ENCODE measurements around the gene PHETA2.
A peak's percentile ranks its signal among the peaks of the same experiment; 100 is the strongest.
"Not testable (repeated sequence)": the region's sequence is repeated elsewhere in the genome, so short reads cannot be mapped to it uniquely, and the experiment has no call there.

Gene PHETA2

GRCh38 chr22:42069801-42070516 lies 4.1 kb upstream of the PHETA2 start:
- DNase-seq (ENCODE audit: low read depth in 2 of 2, low spot score in 1 of 2), result no peak

GRCh38 chr22:42070517-42071422 lies 3.3 kb upstream of the PHETA2 start, which contains the start of gene NAGA:
TSS of gene NAGA (minus strand) at chr22:42070812. CDS start at chr22:42070297, 515 bp downstream.
- DNase-seq (ENCODE audit: low read depth in 2 of 2, low spot score in 1 of 2), result peak; percentile 74 to 76

- DNase-seq (ENCODE audit: low read depth in 2 of 2, low spot score in 1 of 2), result not testable (repeated sequence)
These were observed 2.5 kb upstream of the PHETA2 start for GRCh38 chr22:42071508-42071907.

DNA sequence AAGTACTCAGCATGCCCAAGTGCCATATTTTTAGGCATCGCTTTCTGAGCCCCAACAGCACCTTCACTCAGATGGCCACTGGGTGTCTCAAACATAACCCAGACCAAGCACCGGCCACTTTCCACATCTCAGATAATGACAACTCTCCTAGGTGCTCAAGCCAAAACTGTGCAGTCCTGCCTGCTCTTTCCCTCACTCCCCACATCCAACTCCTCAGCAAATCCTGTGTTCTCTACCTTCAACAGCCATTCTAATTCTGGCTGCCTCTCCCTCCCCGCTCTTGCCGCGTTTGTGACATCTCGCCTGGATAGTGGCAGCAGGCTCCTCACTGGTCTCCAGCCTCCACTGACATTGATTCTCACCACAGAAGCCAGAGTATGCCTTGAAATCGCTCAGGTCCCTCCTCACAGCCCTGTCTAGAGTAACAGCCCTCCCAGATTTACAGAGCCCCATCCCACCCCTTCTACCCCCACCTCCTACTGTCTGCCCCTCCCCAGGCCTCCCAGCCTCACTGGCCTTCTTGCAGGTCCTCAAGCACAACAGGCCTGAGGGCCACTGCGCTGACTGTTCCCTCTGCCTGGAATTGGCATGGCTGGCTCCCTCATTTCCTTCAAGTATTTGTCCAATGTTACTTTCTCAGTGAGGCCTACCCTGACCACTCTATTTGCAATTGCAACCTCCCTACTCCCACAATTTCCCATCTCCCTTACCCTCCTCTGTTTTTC lies 1.3 kb upstream of the PHETA2 start:
- DNase-seq (ENCODE audit: low read depth in 2 of 2, low spot score in 1 of 2), result no peak

DNA sequence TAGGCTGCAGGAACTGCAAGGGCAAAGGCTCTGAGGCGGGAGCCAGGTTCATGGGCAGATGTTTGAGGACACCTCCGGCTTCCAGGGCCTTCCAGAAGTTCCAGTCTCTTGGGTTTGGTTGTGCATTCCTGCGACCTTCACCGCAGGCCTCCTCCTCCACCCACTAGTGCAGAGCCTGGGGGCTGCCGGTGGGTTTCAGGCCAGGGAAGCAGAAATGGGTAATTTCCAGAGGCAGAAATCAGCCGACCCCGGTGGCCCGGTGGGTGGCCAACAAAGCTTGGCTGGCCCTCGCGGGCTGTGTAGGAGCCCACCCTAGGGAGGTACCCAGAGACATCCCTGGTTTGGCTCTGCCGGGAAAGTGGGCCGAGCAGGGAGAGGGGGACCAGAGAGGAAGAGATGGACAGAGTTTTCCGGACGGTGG lies 417 bp upstream of the PHETA2 start:
- DNase-seq (ENCODE audit: low read depth in 2 of 2, low spot score in 1 of 2), result no peak

GRCh38 chr22:42074846-42075676 lies 1.0 kb downstream of the PHETA2 start:
- DNase-seq (ENCODE audit: low read depth in 2 of 2, low spot score in 1 of 2), result no peak

- DNase-seq (ENCODE audit: low read depth in 2 of 2, low spot score in 1 of 2), result no peak
These were observed 2.9 kb downstream of the PHETA2 start for GRCh38 chr22:42076764-42077485.

GRCh38 chr22:42077486-42078125 lies 3.6 kb downstream of the PHETA2 start:
- DNase-seq (ENCODE audit: low read depth in 2 of 2, low spot score in 1 of 2), result no peak

- no peak for DNase-seq (ENCODE audit: low read depth in 2 of 2, low spot score in 1 of 2)
These were observed 4.6 kb downstream of the PHETA2 start for GRCh38 chr22:42078469-42079318.

GRCh38 chr22:42079319-42080251 lies 5.5 kb downstream of the PHETA2 start, which contains the start of gene SMDT1:
TSS of gene SMDT1 (plus strand) at chr22:42079700. CDS start at chr22:42079769, 69 bp downstream.
- peak; percentile 95 to 97 for DNase-seq (ENCODE audit: low read depth in 2 of 2, low spot score in 1 of 2)

GRCh38 chr22:42080287-42080686 lies 6.2 kb downstream of the PHETA2 start:
- no peak for DNase-seq (ENCODE audit: low read depth in 2 of 2, low spot score in 1 of 2)

GRCh38 chr22:42083119-42083518 lies 9.1 kb downstream of the PHETA2 start:
- DNase-seq (ENCODE audit: low read depth in 2 of 2, low spot score in 1 of 2), result no peak

DNA sequence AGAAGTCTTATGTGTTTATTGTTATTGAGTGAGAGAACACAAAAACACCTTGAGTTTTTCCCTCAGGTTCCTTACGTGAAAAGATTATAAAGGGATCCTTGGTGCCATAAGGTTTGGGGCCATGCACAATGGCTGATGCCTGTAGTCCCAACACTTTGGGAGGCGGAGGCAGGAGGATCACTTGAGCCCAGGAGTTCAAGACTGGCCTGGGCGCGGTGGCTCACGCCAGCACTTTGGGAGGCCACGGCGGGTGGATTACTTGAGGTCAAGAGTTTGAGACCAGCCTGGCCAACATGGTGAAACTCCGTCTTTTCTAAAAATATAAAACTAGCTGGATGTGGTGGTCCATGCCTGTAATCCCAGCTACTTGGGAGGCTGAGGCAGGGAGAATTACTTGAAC lies 10.8 kb downstream of the PHETA2 start:
- no peak for DNase-seq (ENCODE audit: low read depth in 2 of 2, low spot score in 1 of 2)

DNA sequence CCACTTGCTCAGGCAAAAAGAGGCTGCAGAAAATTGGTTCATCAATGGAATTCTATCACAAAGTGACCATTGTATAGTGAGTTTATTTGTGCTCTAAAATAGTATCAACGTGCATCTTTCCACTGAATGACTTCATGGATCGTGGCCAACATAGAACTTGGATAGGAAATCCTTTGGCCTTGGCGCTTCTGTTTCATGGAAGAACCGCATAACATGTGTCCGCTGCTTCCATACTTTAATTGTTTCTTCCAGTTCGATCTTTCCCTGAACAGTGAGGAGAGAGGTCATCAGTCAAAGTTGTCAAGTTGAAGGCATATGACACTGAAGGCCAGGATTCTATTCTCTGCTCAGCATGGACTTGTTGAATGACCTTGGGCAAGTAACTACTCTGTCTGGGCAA lies 12.0 kb downstream of the PHETA2 start:
- no peak for DNase-seq (ENCODE audit: low read depth in 2 of 2, low spot score in 1 of 2)

DNA sequence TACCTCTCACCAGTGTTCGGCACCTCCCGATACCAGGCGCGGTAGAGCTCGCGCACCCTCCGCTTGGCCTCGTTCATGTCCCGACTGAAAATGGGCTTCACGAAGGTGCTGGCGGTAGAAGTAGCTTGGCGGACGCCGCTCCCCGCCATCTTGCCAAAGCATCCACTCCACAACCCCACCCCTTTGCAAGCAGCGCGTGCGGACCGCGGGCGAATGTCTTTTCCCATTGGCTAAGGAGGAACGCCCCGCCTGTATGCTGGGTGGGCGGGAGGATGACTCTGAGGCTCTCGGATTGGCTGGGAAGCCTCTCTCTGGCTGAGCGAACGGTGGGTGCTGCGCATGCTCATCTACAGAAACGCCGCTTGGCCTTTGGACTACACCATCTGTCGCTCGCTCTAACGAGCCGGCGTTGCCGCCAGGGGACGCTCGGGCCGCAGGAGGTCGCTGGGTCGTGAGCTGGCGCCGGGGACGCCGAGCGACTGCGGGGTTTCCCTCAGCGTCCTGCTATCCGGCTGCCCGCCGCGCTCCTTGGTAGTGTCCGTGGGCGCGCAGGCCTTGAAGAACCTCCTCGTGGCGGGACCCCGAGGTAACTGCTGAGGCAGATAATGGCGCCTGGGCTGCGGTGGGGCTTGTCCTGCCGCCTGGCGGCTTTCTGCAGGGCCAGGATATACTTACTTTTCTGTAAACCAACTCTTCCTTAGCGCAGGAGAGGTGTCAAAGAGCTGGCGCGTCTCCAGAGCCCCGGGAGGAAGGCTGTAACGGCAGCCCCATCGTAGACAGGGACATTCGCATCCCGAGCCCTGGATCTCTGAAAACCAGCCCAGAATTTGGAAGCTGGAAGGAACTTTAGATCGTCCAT lies 16.8 kb downstream of the PHETA2 start, which contains the start of gene NDUFA6:
Gene NDUFA6 (minus strand): TSS at position 177 of the 859 bp plus-strand sequence. CDS start 28 bp downstream, at position 149.
- DNase-seq (ENCODE audit: low read depth in 2 of 2, low spot score in 1 of 2), result peak; percentile 97 to 98

GRCh38 chr22:42091455-42091782 lies 17.4 kb downstream of the PHETA2 start:
- DNase-seq (ENCODE audit: low read depth in 2 of 2, low spot score in 1 of 2), result no peak

Measured in stimulated activated CD8-positive, alpha-beta memory T cell treated with anti-CD3 and anti-CD28 coated beads, Interleukin-4, amount 100 ng/mL, for 4 hours (primary cell).